Heart right ventricle (tissue), 16 donors: ENCODE results near the gene MOSPD3. TPM values are rescaled to one million over a fixed set of nuclear protein-coding genes. Genes with fewer than 3 reads are reported as not detected.

Experiments used
- ATAC-seq, 8 donors: fragments of 200-7000 bp; cut with Tn5 transposase; one replicate each; pipeline ENCODE4 v1.9.1; 2020; ENCODE audit warnings: mild to moderate bottlenecking in 8 of 8, moderate library complexity in 8 of 8, moderate number of reproducible peaks in 1 of 8
- DNase-seq, 2 donors: peaks; one replicate each; pipeline ENCODE4 v3.0.0-alpha.2; 2020
- H3K27ac ChIP-seq, 10 donors: fragments of 200-600 bp; sonication (generic) in 2 of 10; one replicate each; pipeline versions ENCODE4 v1.5.0 to v1.8.0; 2020 to 2022; ENCODE audit warnings: mild to moderate bottlenecking in 3 of 10
- H3K27me3 ChIP-seq, 7 donors: fragments of 200-600 bp; one replicate each; pipeline ENCODE4 v1.8.0; 2021 to 2022; ENCODE audit warnings: mild to moderate bottlenecking in 2 of 7
- H3K36me3 ChIP-seq, 9 donors: fragments of 200-600 bp; sonication (generic) in 1 of 9; one replicate each; pipeline versions ENCODE4 v1.5.0 to v1.8.0; 2020 to 2022; ENCODE audit warnings: mild to moderate bottlenecking in 2 of 9
- H3K4me1 ChIP-seq, 9 donors: fragments of 200-600 bp; sonication (generic) in 1 of 9; one replicate each; pipeline versions ENCODE4 v1.5.0 to v1.8.0; 2020 to 2022; ENCODE audit warnings: mild to moderate bottlenecking in 4 of 9
- H3K4me3 ChIP-seq, 10 donors: fragments of 200-600 bp; sonication (generic) in 2 of 10; one replicate each; pipeline versions ENCODE4 v1.5.0 to v1.8.0; 2020 to 2022; ENCODE audit warnings: mild to moderate bottlenecking in 7 of 10, moderate library complexity in 2 of 10
- H3K9me3 ChIP-seq, 11 donors: fragments of 200-600 bp in 10 of 11; sonication (generic) in 2 of 11; one replicate each; pipeline versions ENCODE4 v1.5.0 to v1.8.0; 2013 to 2022; ENCODE audit warnings: mild to moderate bottlenecking in 2 of 11, control low read depth in 1 of 11, moderate library complexity in 1 of 11
- WGBS, 2 donors: extraction: QIAGEN DNeasy Blood & Tissue Kit; methylation state at CpG; one replicate each; pipeline ENCODE4 v1.1.7; 2013; ENCODE audit warnings: inconsistent platforms in 1 of 2; 5-methylcytosine and 5-hydroxymethylcytosine counted together
- intact Hi-C, 10 donors: fragments of 100-400 bp; cut with DNase I; formaldehyde crosslinking; loops; one replicate each; pipeline versions ENCODE4 v1.11.1 to v1.14.2; 2022
- polyA plus RNA-seq, 2 donors: library from polyadenylated mRNA; stranded (reverse); fragments of 200-250 nt; gene quantifications; one replicate each; pipeline ENCODE4 v1.2.3, GENCODE V29; 2013
- total RNA-seq, 10 donors: library from RNA; stranded (reverse); fragmentation: NEBNext Ultra II Directional in 3 of 10; extraction: Animal tissue kit (Norgen Biotek cat#: 25700) in 3 of 10; gene quantifications; one replicate each; pipeline versions ENCODE4 v1.2.1 to v1.2.4, GENCODE V29; 2021 to 2023
- TF ChIP-seq, protein P1 (sequence below), 9 donors: fragments of 200-600 bp; sonication (generic) in 2 of 9; IDR thresholded peaks; one replicate each; pipeline versions ENCODE4 v1.5.0 to v1.8.0; 2021 to 2022; ENCODE audit warnings: antibody characterized with exemption in 9 of 9, mild to moderate bottlenecking in 5 of 9, moderate library complexity in 1 of 9
- donor health status: Arrhythmogenic right ventricular cardiomyopathy.
- donor health status: ischemic (EF 13 %, LVEDD 7.1; RV severe dilation, severe dysfunction).
- donor health status: healthy with polysubstance abuse.
- donor health status: DM: no; HTN: yes; CAD: no.
- donor health status: DM: no; HTN: no; CAD: no.
- donor health status: ischemic (EF 25% LVEDD 6.9; RV normal size, moderate dysfunction).
- donor health status: ischemic (EF 25% LVEDD 5.7; RV mildly dilated, moderate dysfunction).
- donor health status: healthy.
- donor health status: DM: yes; HTN: yes; CAD: no.
- donor health status: Ischemic cardiomyopathy.
- donor health status: ischemic (EF 35%, LVEDD 5.7; RV mildly dilated, moderate dysfunction).
- donor health status: nonischemic (EF 11% LVEDD 7.7; RV severe dilation, severe dysfunction).
- donor health status: DM: yes; HTN: yes; CAD: no.
- donor health status: PGD.
- donor health status: ischemic (EF 29% LVEDD 5.4; RV normal size, mild dysfunction).
- donor health status: nonischemic (EF 23%, LVEDD 6.1; RV moderate dilation, normal function).

Gene MOSPD3
- total and polyA plus RNA-seq, 12 donors = 8.0 to 12.6 (median 10.9) TPM

DNA sequence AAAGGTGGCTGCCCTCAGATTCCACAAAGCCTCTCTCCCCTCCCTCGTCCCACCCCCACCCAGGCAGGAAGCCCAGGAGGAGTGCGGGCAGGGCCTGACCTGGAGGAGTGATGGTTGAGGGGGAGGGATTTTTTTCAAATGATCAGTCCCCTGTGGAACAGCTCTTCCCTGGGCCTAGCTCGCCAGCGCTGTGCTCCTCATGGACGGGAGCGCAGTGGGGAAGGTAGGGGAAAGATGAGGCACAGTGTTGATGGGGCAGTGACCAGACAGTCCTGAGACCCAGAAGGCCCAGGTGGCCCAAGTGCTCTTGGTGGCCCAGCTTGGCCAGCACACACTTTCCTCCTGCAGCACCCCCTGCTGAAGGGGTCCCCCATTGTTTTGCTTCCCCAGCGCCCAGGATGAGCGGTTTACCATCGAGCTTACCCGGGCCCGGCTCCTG lies 47.2 kb upstream of the MOSPD3 start:
- ATAC-seq (no peak), DNase-seq (no peak)
- TF ChIP-seq, protein P1, sequence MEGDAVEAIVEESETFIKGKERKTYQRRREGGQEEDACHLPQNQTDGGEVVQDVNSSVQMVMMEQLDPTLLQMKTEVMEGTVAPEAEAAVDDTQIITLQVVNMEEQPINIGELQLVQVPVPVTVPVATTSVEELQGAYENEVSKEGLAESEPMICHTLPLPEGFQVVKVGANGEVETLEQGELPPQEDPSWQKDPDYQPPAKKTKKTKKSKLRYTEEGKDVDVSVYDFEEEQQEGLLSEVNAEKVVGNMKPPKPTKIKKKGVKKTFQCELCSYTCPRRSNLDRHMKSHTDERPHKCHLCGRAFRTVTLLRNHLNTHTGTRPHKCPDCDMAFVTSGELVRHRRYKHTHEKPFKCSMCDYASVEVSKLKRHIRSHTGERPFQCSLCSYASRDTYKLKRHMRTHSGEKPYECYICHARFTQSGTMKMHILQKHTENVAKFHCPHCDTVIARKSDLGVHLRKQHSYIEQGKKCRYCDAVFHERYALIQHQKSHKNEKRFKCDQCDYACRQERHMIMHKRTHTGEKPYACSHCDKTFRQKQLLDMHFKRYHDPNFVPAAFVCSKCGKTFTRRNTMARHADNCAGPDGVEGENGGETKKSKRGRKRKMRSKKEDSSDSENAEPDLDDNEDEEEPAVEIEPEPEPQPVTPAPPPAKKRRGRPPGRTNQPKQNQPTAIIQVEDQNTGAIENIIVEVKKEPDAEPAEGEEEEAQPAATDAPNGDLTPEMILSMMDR (IDR thresholded peaks at IDR 0.05) = no peak
- Histone ChIP-seq H3K4me1 (peaks cover 0 to 22% (median 10%) of the 10 kb centered on the region in 9 donors), H3K9me3 (no peaks in the 10 kb centered on the region), H3K27me3 (peaks cover 0 to 6% (median 0%) of the 10 kb centered on the region in 7 donors), H3K27ac (no peak overlapping the region), H3K4me3 (no peak overlapping the region), H3K36me3 (peaks cover 0 to 30% (median 0%) of the 10 kb centered on the region in 9 donors)
- intact Hi-C loops = loop anchor here in 3 of 10 donors (2.0 to 5.0 kb wide), 2 partner anchors 126 to 127 kb away; partner anchors contain the start of gene GIGYF1 (in 2 of the 3)
- WGBS, 2 donors = 93 to 96% methylated on average over 11 of the region's 11 CpGs

DNA sequence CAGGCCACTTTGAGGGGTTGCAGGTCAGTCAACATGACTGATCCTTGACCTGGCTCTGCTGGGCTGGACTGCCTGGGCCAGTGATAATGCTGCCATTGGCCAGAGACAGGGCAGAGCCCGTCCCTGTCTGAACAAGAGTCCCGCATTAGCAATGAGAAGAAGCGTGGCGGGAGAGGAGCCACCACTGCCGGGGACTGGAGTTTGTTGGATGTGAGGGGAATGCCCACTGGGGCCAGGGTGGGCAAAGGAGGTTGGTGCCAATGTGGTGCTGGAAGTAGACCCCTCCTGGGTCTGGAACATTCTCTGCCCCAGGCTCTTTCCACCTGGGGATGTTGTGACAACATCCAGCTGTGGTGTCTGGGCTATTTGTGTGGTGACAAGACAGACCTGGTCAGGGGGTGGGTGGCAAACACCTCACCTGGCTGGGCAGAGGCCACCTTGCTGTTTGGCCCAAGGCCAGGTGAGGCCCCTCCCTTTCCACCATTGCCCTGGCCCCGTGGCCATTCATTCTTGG lies 46.3 kb upstream of the MOSPD3 start:
- WGBS, 2 donors = 90 to 93% methylated on average over 6 of the region's 6 CpGs
- intact Hi-C loops = loop anchor here in 2 of 10 donors (5.0 kb wide), 1 partner anchor 126 kb away; the partner anchor contains the start of gene GIGYF1 (in 2 of the 2)
- DNase-seq = no peak

DNA sequence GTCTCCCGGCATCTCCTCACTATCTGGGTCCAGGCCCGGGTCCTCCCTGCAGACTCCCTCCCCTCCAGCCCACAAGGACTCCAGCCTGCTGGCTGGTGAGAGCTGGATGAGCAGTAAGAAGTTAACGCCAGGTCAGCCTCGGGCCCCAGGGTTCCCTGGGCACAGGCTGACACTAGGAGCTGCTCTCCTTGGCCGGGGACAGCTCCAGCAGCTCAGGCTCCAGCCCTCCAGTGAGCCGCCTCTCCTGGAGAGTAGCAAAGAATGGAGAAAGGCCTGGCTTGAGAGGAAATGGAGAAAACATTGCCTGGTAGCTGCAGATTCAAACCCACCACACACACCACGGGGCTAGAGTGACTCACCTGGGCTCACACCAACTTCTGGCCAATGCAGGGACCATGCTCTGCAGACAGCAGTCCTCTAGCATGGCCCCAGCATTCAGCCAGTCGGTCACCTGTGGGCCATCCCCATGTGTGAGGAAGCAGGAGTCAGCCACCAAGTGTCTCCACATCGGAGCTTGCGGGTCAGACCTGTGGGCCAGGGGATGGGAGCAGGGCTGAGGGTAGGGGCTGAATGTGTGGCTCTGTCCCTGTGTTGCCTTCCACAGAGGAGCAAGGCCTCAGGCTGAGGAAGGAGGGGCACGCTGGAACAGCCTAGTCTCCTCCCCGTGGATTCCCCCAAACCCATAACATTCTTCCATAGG lies 45.2 kb upstream of the MOSPD3 start:
- peaks cover 0 to 33% (median 15%) of the 10 kb centered on the region in 9 donors for H3K4me1 ChIP-seq
- H3K9me3 ChIP-seq = no peaks in the 10 kb centered on the region
- peaks cover 0 to 19% (median 0%) of the 10 kb centered on the region in 9 donors for H3K36me3 ChIP-seq
- ATAC-seq (no peak), DNase-seq (no peak)
- TF ChIP-seq, protein P1 (IDR thresholded peaks at IDR 0.05) = no peak
- H3K4me3 ChIP-seq = no peak overlapping the region
- H3K27ac ChIP-seq = no peak overlapping the region
- H3K27me3 ChIP-seq = peaks cover 0 to 18% (median 0%) of the 10 kb centered on the region in 7 donors
- 76% methylated on average over 12 of the region's 12 CpGs for WGBS, 2 donors
- intact Hi-C loops = loop anchor here in 2 of 10 donors (5.0 kb wide), 1 partner anchor 125 kb away; the partner anchor contains the start of gene GIGYF1 (in 2 of the 2)

More for the DNA sequence above, 46.3 kb upstream of the MOSPD3 start:
- Histone ChIP-seq H3K36me3 (peaks cover 0 to 25% (median 0%) of the 10 kb centered on the region in 9 donors), H3K4me1 (peaks cover 0 to 31% (median 15%) of the 10 kb centered on the region in 9 donors), H3K27me3 (peaks cover 0 to 15% (median 0%) of the 10 kb centered on the region in 7 donors), H3K4me3 (no peak overlapping the region), H3K27ac (no peak overlapping the region), H3K9me3 (no peaks in the 10 kb centered on the region)
- TF ChIP-seq, protein P1 (IDR thresholded peaks at IDR 0.05) = no peak
- ATAC-seq = no peak

DNA sequence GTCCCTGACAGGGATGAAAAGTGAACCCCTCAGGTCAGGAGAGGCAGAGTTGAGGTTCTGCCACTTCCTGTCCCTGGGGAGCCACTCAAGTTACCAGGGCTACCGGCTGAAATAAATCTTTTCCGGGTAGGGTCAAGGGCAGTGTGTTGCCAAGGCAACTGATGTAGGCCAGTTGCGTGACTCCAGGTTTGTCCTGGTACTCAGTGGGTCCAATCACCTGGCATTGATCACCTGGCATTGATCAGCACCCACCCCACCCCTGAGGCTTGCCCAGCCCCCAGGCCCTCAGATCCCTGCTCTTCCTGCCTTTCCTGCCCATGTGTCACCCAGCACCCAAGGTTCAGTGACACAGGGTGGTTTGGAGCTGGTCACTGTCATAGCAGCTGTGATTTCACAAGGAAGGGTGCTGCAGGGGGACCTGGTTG lies 44.6 kb upstream of the MOSPD3 start:
- Histone ChIP-seq H3K27ac (no peak overlapping the region), H3K36me3 (peaks cover 0 to 13% (median 0%) of the 10 kb centered on the region in 9 donors), H3K4me3 (no peak overlapping the region), H3K9me3 (no peaks in the 10 kb centered on the region), H3K27me3 (peaks cover 0 to 18% (median 0%) of the 10 kb centered on the region in 7 donors), H3K4me1 (peaks cover 0 to 33% (median 15%) of the 10 kb centered on the region in 9 donors)
- DNase-seq = no peak
- 46 to 58% methylated on average over 3 of the region's 3 CpGs for WGBS, 2 donors
- intact Hi-C loops = loop anchor here in 3 of 10 donors (2.0 to 5.0 kb wide), 2 partner anchors 115 to 125 kb away; partner anchors contain the start of gene GIGYF1 (in 2 of the 3)
- ATAC-seq = no peak
- TF ChIP-seq, protein P1 (IDR thresholded peaks at IDR 0.05) = no peak
